HG03457 (cell line): ENCODE results near the gene TIMM22.

Source experiments
- ATAC-seq: cut with Tn5 transposase; IDR thresholded peaks from one replicate; pipeline ENCODE4 v1.9.1; 2021; ENCODE audit warnings: moderate number of reproducible peaks; ENCODE audit not compliant: unreplicated experiment

Gene TIMM22

GRCh38 chr17:1001640-1002411 is 4.9 kb downstream of the TIMM22 start:
- no peak for ATAC-seq

GRCh38 chr17:1002412-1002753 is 5.5 kb downstream of the TIMM22 start:
- ATAC-seq: no peak

- no peak for ATAC-seq
These were observed 6.0 kb downstream of the TIMM22 start for GRCh38 chr17:1002771-1003555.

GRCh38 chr17:1003633-1003971 is 6.7 kb downstream of the TIMM22 start:
- no peak for ATAC-seq

- no peak for ATAC-seq
These were observed 7.2 kb downstream of the TIMM22 start for GRCh38 chr17:1003972-1004768.

GRCh38 chr17:1004769-1005295 is 7.9 kb downstream of the TIMM22 start:
- no peak for ATAC-seq

- ATAC-seq: no peak
These were observed 8.5 kb downstream of the TIMM22 start for GRCh38 chr17:1005361-1005946.

GRCh38 chr17:1006054-1006453 is 9.1 kb downstream of the TIMM22 start:
- no peak for ATAC-seq

- ATAC-seq: no peak
These were observed 10.5 kb downstream of the TIMM22 start for GRCh38 chr17:1007310-1008007.

GRCh38 chr17:1008008-1008761 is 11.3 kb downstream of the TIMM22 start:
- ATAC-seq: no peak

- no peak for ATAC-seq
These were observed 12.5 kb downstream of the TIMM22 start for GRCh38 chr17:1009229-1010085.

GRCh38 chr17:1010086-1010450 is 13.1 kb downstream of the TIMM22 start:
- no peak for ATAC-seq

- no peak for ATAC-seq
These were observed 13.7 kb downstream of the TIMM22 start for GRCh38 chr17:1010586-1010985.

GRCh38 chr17:1011138-1011537 is 14.2 kb downstream of the TIMM22 start:
- no peak for ATAC-seq

GRCh38 chr17:1011760-1012735 is 15.1 kb downstream of the TIMM22 start:
- ATAC-seq: no peak

- ATAC-seq: no peak
These were observed 16.1 kb downstream of the TIMM22 start for GRCh38 chr17:1012823-1013728.

- ATAC-seq: no peak
These were observed 16.8 kb downstream of the TIMM22 start for GRCh38 chr17:1013729-1014090.
